HG03575 (cell line): ENCODE measurements around the gene SNRPA.
"Not testable (repeated sequence)": the region's sequence is repeated elsewhere in the genome, so short reads cannot be mapped to it uniquely, and the experiment has no call there.

Experiments used
- ATAC-seq: cut with Tn5 transposase; IDR thresholded peaks from one replicate; pipeline ENCODE4 v1.9.1; 2021; ENCODE audit not compliant: unreplicated experiment, insufficient number of reproducible peaks, low FRiP score; ENCODE audit errors: extremely low read depth

SNRPA gene

GRCh38 chr19:40766385-40766784 lies 15.4 kb downstream of the SNRPA start:
- ATAC-seq: not testable (repeated sequence)

DNA sequence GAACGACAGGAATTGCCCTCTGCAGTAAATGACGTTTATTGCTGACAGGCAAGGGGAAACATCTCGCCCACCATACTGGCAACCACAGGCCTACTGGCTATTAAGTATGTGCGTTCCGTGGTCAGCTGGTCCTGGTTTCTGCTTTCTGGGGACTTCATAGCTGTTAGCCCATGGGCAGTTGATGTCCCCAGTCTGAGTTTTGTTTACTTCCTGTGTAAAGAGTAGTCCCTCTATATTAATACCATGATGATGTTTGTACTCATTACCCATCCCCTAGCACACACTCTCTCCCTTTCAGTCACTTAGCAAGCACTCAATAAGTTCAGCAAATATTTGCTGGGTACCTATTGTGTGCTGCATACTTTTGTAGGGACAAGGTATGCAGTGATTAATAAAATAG lies 17.9 kb downstream of the SNRPA start:
- no peak for ATAC-seq

GRCh38 chr19:40771101-40771862 lies 20.3 kb downstream of the SNRPA start:
- ATAC-seq: not testable (repeated sequence)

DNA sequence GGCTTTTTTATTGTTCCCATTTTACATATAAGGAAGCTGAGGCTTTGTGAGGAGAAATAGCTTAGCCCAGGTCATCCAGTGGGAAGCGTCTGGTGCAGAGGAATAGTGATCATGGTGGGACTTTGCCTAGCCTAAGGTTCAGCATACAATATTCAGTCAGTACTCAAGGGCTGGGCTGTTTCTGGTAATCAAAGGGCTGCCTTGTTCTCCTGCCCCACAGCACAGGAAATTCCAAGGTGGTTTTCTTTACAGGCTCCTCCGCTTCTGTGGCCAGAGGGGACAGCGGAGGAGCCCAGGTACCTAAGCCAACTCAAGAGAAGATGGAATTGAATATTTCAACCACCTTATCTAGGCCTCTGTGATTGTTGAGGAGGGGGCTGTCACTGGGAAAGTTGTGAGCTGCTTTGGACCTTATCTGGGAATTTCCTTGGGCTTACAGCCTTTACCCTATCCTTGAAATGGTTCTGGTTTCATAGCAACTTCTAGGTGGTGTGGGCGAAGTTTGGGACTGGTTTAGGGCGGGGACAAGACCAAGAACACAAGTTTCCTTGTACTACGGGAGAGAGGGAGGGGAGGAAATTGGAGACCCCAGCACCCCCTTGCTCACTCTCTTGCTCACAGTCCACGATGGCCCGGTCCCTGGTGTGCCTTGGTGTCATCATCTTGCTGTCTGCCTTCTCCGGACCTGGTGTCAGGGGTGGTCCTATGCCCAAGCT lies 24.1 kb downstream of the SNRPA start, which contains the start of gene MIA:
Gene MIA (plus strand): TSS at position 606 of the 716 bp plus-strand sequence. CDS start 22 bp downstream, at position 628.
- ATAC-seq: no peak

- no peak for ATAC-seq
Observed at GRCh38 chr19:40775632-40776022, 24.6 kb downstream of the SNRPA start.

- ATAC-seq: no peak
Observed at GRCh38 chr19:40776364-40776763, 25.4 kb downstream of the SNRPA start.

DNA sequence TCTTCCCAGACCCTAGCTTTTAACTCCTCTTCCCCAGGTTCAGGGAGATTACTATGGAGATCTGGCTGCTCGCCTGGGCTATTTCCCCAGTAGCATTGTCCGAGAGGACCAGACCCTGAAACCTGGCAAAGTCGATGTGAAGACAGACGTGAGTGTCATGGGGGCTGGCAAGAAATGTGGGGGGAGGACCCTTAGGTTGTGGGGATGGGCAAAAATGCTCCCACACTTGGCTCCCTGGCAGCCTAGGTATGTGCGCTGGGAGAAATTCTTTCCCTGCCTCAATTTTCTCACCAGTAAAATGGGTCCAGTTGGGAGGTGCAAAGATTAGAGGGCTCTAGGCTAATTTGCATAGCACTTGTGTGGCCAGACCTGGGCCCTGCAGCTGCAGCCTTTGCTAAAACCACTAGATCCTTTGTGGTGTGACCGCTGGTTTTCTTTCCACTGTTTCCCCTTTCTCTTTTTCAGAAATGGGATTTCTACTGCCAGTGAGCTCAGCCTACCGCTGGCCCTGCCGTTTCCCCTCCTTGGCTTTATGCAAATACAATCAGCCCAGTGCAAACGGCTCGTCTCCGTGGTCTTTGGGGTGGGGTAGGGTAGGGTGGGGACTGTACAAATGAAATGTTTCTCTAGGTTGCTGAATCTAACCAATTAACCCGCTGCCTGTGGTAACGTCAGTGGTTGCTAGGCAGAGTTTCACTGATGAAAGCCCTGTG lies 26.1 kb downstream of the SNRPA start:
- peak; percentile 46 for ATAC-seq

- ATAC-seq: no peak
Observed at GRCh38 chr19:40777645-40777936, 26.6 kb downstream of the SNRPA start.

DNA sequence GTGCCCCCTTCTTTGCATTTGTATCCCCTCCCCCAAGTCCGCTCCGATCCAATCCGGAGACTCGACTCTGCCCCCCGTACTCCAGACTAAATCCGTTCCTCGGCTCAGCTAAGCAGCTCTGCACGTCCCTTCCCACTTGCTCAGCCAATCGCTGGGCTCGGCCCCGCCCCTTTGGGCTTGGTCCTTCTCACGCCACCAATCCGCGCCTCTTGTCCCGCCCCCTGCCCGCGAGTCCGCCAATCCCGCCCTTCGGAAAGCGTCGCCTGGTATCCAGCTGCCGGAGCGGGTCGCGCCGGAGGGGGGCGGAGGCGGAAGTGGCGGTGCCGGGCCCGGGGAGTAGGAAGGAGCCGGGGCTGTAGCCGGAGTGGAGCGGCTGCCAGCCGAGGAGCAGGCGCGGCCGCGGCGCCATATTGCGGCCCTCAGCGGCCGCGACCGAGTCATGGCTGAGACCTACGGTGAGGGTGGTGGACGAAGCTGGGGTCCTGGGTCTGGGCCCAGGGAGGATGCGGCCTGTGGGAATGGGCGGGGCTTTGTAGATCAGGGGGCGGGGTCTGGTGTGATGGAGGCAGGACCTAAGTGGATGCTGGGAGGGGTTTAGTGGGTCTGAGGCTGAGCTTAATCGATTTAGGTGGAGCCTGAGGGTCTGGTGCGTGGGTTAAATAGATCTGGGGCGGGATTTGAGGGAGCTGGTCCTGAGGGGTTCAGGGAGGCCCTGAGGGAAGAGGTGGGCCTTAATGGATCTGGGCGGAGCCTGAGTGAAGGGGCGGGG lies 27.1 kb downstream of the SNRPA start, which contains the start of gene RAB4B:
Gene RAB4B (plus strand): TSS at position 311 of the 769 bp plus-strand sequence. CDS start 129 bp downstream, at position 440.
- peak; percentile 33 for ATAC-seq

DNA sequence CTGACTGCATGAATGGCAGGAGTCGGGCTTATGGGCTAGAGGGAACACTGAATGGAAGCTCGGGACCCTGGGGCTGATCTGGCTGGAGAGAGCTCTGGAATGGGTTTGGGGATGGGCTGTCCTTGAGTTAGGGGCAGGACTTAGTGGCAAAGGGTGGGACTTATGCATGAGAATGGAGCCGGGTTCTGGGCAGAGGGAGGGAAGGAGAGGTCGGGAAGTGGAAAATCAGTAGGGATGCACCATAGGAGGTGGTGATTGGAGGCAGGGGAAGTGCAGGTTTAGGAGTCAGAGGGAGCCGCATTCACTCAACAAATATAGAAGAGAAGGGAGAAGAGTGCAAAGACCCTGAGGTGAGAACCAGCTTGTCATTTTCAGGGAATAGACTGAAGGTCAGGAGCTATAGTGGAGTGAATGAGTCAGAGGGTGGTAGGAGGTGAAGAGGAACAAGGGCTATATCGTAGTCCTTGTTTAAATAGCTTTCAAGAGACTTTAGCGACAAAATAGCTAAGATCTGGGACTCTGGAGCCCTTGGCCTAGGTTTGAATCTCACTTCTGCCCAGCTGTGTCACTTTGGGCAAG lies 27.8 kb downstream of the SNRPA start:
- no peak for ATAC-seq

- ATAC-seq: no peak
Observed at GRCh38 chr19:40780582-40780981, 29.6 kb downstream of the SNRPA start.

DNA sequence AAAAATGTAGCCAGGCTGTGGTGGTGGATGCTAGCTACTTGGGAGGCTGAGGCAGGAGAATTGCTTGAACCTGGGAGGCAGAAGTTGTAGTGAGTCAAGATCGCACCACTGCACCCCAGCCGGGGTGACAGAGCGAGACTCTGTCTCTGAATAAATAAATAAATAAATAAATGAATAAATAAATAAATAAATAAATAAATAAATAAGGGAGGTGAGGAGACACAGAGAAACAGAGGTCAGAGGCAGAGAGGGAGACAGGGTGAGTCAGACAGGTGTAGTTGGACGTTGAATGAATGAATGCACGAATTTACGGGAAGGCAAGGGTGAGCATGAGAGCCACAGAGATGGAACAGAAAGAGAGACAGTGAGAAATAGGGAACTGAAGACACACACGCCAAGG lies 30.1 kb downstream of the SNRPA start:
- ATAC-seq: no peak

GRCh38 chr19:40783711-40784110 lies 32.7 kb downstream of the SNRPA start:
- ATAC-seq: no peak

- not testable (repeated sequence) for ATAC-seq
Observed at GRCh38 chr19:40784146-40784545, 33.1 kb downstream of the SNRPA start.

GRCh38 chr19:40785526-40785925 lies 34.5 kb downstream of the SNRPA start:
- no peak for ATAC-seq

GRCh38 chr19:40786060-40787037 lies 35.3 kb downstream of the SNRPA start:
- no peak for ATAC-seq

DNA sequence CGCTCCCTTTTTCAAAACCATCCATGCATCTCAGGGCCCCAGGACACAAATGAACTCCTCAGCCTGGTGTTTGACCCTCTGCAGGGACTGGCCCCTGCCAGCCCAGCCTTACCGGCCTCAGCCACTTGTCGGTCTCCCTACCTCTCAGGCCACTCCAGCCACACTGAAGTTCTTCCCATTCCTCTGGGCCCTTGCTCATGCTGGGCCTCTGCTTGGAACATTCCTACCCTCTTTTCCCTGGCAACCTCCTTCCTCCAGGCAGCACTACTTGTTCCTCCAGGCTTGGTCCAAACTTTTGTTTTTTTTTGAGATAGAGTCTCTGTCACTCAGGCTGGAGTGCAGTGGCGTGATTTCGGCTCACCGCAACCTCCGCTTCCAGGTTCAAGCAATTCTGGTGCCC lies 40.3 kb downstream of the SNRPA start:
- ATAC-seq: no peak

DNA sequence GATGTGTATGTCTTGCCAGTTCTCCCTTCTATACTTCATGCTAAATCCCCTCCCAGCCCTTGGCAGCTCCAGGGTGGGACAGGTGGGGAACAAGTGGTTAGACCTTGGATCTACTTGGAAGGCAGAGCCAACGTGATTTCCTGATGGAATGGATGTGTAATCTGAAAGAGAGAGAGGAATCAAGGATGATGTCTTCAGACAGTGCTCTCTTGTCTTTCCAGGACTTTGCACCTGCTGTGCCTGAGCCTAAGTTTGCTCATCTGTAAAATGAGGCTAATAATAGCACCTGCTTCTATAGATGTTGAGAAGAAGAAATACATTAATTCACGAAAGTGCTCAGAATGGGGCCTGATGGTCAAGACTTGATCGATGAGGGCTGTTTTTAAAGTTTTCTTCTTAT lies 41.0 kb downstream of the SNRPA start:
- ATAC-seq: no peak
